Right lobe of liver (tissue), 4 donors: Measurements from ENCODE around the gene GLTP.

Experiments used
- CTCF ChIP-seq, 4 donors: fragments of 200-600 bp in 3 of 4; fragments of 450-650 bp in 1 of 4; IDR thresholded peaks; one replicate each; pipeline versions ENCODE4 v1.5.1 to v1.8.0; 2016 to 2022; ENCODE audit warnings: antibody characterized with exemption in 4 of 4, mild to moderate bottlenecking in 2 of 4
- POLR2A ChIP-seq: fragments of 450-650 bp; IDR thresholded peaks from one replicate; pipeline ENCODE4 v1.6.1; 2017; ENCODE audit warnings: antibody characterized with exemption, mild to moderate bottlenecking
- donor health status: DM: no; HTN: no; CAD: no.
- donor health status: DM: no; HTN: no; CAD: no.
- donor health status: DM: no; HTN: yes; CAD: no.

GRCh38 chr12:109919456-109919855 lies 39.1 kb upstream of the GLTP start:
- TF ChIP-seq CTCF (IDR thresholded peaks at IDR 0.05) (no peak), POLR2A (no peak)
